Fibroblast of mammary gland (primary cell): ENCODE data around the gene OBSL1.

Experiments used
- DNase-seq: peaks from one replicate; pipeline ENCODE4 v3.0.0-alpha.2; 2010; ENCODE audit warnings: low read depth
- H3K4me3 ChIP-seq: 2 replicates; pipeline ENCODE4 v1.5.1; 2011; ENCODE audit warnings: low read depth, mild to moderate bottlenecking, low read length, moderate library complexity; ENCODE audit not compliant: control insufficient read depth
- TF ChIP-seq, protein P1 (sequence below): conservative IDR thresholded peaks from 2 replicates; pipeline ENCODE4 v1.5.1; 2011; ENCODE audit warnings: low read depth, low read length, inconsistent platforms; ENCODE audit not compliant: control insufficient read depth, insufficient read depth

The OBSL1 gene

DNA sequence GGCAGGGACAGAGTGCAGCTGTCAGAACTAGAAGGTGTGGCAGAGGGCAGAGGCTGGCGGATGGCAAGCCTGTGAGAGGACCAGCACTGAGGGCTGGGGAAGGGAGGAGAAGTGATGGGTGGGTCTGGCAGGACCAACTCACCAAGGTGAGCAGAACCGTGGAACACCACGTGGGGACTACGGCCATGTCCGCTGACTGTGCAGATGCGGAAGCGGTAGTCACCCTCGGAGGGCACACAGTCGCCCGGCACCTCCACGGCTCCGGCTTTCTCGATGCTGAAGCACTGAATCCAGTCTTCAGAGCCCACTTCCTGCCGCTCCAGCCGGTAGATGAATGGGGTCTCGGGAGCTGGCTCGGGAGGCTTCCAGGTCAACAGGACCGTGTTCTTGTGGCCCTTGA is 4.2 kb downstream of the OBSL1 start:
- no peak for DNase-seq
- TF ChIP-seq, protein P1, sequence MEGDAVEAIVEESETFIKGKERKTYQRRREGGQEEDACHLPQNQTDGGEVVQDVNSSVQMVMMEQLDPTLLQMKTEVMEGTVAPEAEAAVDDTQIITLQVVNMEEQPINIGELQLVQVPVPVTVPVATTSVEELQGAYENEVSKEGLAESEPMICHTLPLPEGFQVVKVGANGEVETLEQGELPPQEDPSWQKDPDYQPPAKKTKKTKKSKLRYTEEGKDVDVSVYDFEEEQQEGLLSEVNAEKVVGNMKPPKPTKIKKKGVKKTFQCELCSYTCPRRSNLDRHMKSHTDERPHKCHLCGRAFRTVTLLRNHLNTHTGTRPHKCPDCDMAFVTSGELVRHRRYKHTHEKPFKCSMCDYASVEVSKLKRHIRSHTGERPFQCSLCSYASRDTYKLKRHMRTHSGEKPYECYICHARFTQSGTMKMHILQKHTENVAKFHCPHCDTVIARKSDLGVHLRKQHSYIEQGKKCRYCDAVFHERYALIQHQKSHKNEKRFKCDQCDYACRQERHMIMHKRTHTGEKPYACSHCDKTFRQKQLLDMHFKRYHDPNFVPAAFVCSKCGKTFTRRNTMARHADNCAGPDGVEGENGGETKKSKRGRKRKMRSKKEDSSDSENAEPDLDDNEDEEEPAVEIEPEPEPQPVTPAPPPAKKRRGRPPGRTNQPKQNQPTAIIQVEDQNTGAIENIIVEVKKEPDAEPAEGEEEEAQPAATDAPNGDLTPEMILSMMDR, result no peak
- H3K4me3 ChIP-seq, result no peak overlapping the region

DNA sequence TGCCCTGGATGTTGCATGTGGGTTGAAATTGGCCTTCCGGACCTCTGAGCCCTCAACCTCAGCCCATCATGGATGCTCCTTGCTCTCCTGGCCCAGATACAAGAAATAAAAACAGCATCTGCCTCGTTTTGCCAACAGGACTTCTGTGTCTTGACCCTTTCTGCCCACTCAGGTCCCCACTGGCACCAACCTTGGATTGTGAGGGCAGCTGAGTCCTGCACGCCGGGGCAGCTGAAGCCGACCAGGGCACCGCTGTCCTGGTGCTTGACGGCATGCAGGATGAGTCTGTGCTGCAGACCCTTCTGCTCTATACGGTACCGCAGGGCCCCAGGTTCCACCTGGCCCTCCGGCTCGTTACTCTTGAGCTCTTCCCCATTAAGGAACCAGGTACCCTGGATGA is 4.7 kb downstream of the OBSL1 start:
- H3K4me3 ChIP-seq, result no peak overlapping the region
- TF ChIP-seq, protein P1, result no peak
- DNase-seq, result no peak

DNA sequence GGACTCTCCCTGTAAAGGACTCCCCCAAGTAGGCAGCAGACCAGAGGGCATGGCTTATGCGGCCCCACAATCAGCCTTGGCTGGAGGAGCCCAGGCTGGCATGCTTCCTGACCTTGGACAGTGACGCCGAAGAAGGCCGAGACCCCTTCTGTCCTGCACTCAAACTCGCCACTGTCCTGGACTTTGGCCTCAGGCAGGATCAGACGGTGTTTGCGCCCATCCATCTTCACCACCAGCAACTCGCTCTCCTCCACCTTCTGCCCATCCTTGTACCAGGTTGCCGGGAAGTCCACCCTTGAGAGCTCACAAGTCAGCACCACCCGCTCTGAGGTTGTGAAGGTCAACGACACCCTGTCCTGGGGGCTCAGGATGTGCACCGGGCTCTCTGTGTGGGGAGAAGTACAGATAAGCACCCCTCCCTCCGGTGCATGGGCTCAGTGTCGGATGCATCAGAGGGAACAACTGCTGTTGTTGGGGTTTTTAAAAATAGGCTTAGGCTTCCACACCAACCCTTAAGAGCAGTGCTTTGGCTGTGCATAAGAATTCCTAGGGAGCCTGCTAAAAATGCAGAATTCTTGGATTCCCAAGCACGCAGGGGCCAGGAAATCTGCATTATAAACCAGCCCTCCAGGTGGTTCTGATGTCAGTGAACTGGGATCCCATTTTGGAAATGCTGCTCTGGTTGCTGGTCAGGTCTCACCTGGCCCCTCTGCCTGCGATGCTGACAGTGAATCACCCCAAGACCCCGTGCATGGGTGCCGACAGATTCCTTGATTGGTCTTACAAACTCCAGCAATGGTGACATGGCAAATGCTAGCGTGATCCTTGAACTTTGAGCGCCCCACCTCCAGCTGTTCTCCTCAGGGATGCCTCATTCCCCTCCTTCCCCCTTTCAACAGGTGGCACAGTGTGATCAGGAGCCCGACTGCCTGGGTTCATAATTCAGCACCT is 5.9 kb downstream of the OBSL1 start:
- TF ChIP-seq, protein P1, result no peak
- H3K4me3 ChIP-seq, result no peak overlapping the region
- no peak for DNase-seq

DNA sequence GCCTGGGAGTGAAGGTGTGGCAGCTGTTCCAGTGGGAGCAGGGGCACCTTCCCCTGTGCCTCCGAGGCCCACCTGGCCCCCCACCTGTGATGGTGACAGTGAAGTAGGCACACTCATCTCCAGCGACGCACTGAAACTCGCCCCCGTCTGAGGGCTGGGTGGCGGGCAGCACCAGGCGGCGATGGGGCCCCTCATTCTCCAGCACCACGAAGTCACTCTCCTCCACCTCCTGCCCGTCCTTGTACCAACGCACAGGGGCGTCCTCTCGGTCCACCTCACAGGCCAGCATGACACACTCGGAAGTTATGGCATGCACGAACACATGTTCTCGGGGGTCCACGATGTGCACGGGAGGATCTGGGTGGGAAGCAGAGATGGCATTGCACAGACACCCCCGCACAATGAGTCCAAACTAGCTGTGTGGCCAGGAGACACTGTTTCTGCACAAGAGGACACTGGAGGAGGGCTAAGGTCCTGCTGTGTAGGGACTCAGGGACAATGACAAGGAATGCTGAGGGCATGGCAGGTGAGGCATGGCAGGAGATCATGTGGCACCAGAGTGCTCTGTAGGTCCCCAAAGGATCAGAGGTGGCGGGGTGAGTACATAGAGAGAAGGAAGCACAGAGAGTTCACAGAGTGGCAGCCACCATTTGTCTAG is 7.9 kb downstream of the OBSL1 start:
- no peak for DNase-seq
- TF ChIP-seq, protein P1, result no peak
- H3K4me3 ChIP-seq, result no peak overlapping the region

DNA sequence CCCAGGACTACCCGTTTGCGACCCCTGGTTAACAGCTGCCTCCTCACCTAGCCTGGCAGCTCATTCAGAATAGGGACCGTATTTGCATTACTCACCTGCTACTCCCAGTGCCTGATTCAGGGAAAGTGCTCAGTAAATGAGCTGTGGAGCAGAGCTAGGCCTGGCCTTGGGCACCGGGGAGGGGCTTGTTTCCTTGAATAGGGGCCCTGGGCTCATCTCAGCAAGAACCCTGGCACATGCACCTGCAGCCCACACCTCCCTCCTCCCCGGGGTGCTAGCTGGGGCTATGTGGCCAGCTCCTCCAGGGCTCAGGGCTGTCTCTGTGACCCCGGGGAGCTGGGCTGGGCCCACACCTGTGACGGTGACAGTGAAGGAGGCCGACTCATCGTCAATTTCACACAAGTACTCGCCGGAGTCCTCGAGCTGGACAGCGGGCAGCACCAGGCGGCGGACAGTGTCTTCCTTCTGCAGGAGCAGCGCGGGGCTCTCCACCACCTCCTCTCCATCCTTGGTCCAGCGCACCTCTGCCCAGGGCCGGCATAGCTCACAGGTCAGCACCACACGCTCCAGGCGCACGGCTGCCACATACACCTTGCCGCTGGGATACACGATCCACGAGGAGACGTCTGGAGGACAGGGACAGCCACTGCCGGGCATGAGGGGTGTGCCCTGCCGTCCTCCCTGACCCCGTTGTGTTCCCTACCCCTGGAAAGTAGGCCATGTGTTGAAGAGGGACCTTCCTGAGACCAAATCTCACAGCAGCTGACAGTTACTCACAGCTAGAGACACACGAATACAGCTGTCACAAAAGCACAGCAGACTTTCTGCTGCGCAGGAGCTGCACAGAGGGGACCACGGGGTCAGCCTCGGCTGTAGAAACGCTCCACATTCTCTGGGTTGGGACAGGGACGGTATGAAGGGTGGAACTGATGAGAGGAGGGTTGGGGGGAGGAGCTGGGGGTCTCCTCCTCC is 9.0 kb downstream of the OBSL1 start:
- no peak overlapping the region for H3K4me3 ChIP-seq
- no peak for DNase-seq
- TF ChIP-seq, protein P1, result no peak
